HepG2 (cell line): ENCODE measurements around the gene ICAM2. TPM values are rescaled to one million over a fixed set of nuclear protein-coding genes. Genes with fewer than 3 reads are reported as not detected.

ENCODE experiments used
- ADNP ChIP-seq: sonication (generic); formaldehyde crosslinking; IDR thresholded peaks from 2 replicates; pipeline ENCODE4 v1.4.0; 2020; ENCODE audit warnings: missing genetic modification reagents
- BRD4 ChIP-seq: sonication (generic); formaldehyde crosslinking; IDR thresholded peaks from 2 replicates; pipeline ENCODE4 v1.4.0; 2020; ENCODE audit warnings: missing genetic modification reagents
- CENPBD1 ChIP-seq: sonication (generic); formaldehyde crosslinking; IDR thresholded peaks from 2 replicates; pipeline ENCODE4 v1.8.0; 2022; ENCODE audit warnings: missing genetic modification reagents, low read depth, mild to moderate bottlenecking, borderline replicate concordance
- FOXA3 ChIP-seq: IDR thresholded peaks from 2 replicates; pipeline ENCODE4 v1.6.1; 2016; ENCODE audit warnings: missing genetic modification reagents, missing compliant biosample characterization
- HBP1 ChIP-seq: IDR thresholded peaks from 2 replicates; pipeline ENCODE4 v1.6.1; 2016; ENCODE audit warnings: low read depth, control low read depth
- KDM3A ChIP-seq: IDR thresholded peaks from 2 replicates; pipeline ENCODE4 v1.6.1; 2018; ENCODE audit warnings: low read depth, missing compliant biosample characterization
- NCOA2 ChIP-seq: sonication (generic); formaldehyde crosslinking; IDR thresholded peaks from 2 replicates; pipeline ENCODE4 v1.8.0; 2022; ENCODE audit warnings: inconsistent platforms
- NFKBIZ ChIP-seq: IDR thresholded peaks from 2 replicates; pipeline ENCODE4 v1.6.1; 2018; ENCODE audit warnings: missing genetic modification reagents, missing compliant biosample characterization
- RCOR2 ChIP-seq: IDR thresholded peaks from 2 replicates; pipeline ENCODE4 v1.6.1; 2016; ENCODE audit warnings: missing biosample characterization, missing genetic modification reagents
- SMAD1 ChIP-seq: sonication (generic); formaldehyde crosslinking; IDR thresholded peaks from 2 replicates; pipeline ENCODE4 v1.4.0; 2020; ENCODE audit warnings: missing genetic modification reagents, low read depth, mild to moderate bottlenecking, borderline replicate concordance
- SMAD3 ChIP-seq: sonication (generic); formaldehyde crosslinking; IDR thresholded peaks from 2 replicates; pipeline ENCODE4 v1.4.0; 2020; ENCODE audit warnings: missing genetic modification reagents
- THYN1 ChIP-seq: sonication (generic); formaldehyde crosslinking; IDR thresholded peaks from 2 replicates; pipeline ENCODE4 v1.8.1; 2023; ENCODE audit warnings: low read depth, mild to moderate bottlenecking, moderate library complexity, missing genetic modification reagents, borderline replicate concordance
- ZFP37 ChIP-seq: sonication (generic); formaldehyde crosslinking; IDR thresholded peaks from 2 replicates; pipeline ENCODE4 v1.4.0; 2020; ENCODE audit warnings: missing genetic modification reagents, borderline replicate concordance
- ZKSCAN1 ChIP-seq: fragments of 150-350 bp; IDR thresholded peaks from 2 replicates; pipeline ENCODE4 v1.6.1; 2014; ENCODE audit warnings: low read length
- ZKSCAN5 ChIP-seq: sonication (generic); formaldehyde crosslinking; IDR thresholded peaks from 2 replicates; pipeline ENCODE4 v1.5.1; 2020; ENCODE audit warnings: mild to moderate bottlenecking, missing genetic modification reagents
- ZNF160 ChIP-seq: sonication (generic); formaldehyde crosslinking; IDR thresholded peaks from 2 replicates; pipeline ENCODE4 v1.8.0; 2022; ENCODE audit warnings: mild to moderate bottlenecking, inconsistent platforms, missing genetic modification reagents
- ZNF430 ChIP-seq: sonication (generic); formaldehyde crosslinking; IDR thresholded peaks from 2 replicates; pipeline ENCODE4 v1.9.0; 2021; ENCODE audit warnings: mild to moderate bottlenecking, missing genetic modification reagents
- ZNF550 ChIP-seq: sonication (generic); formaldehyde crosslinking; IDR thresholded peaks from 2 replicates; pipeline ENCODE4 v1.4.0; 2020; ENCODE audit warnings: mild to moderate bottlenecking, missing genetic modification reagents, borderline replicate concordance
- ZNF609 ChIP-seq: sonication (generic); formaldehyde crosslinking; IDR thresholded peaks from 2 replicates; pipeline ENCODE4 v1.4.0; 2020; ENCODE audit warnings: mild to moderate bottlenecking, missing genetic modification reagents, borderline replicate concordance
- ZNF644 ChIP-seq: IDR thresholded peaks from 2 replicates; pipeline ENCODE4 v1.6.1; 2016; ENCODE audit warnings: low read depth
- ZNF713 ChIP-seq: sonication (generic); formaldehyde crosslinking; IDR thresholded peaks from 2 replicates; pipeline ENCODE4 v1.4.0; 2020; ENCODE audit warnings: mild to moderate bottlenecking, missing genetic modification reagents
- ZSCAN31 ChIP-seq: sonication (generic); formaldehyde crosslinking; IDR thresholded peaks from 2 replicates; pipeline ENCODE4 v1.5.0; 2020; ENCODE audit warnings: low read depth, mild to moderate bottlenecking, missing genetic modification reagents
- polyA plus RNA-seq, 8 experiments: library from polyadenylated mRNA; depleted of rRNA in 3 of 8; stranded (reverse) in 7 of 8; unstranded in 1 of 8; fragments of >200 nt; fragmentation: Illumina TruSeq in 4 of 8; extraction: Trizol in 4 of 8; gene quantifications; 2 replicates each; pipeline versions ENCODE4 v1.2.1 to v1.2.3, GENCODE V29; 2011 to 2016; ENCODE audit warnings: low read depth in 4 of 8, missing spikeins in 1 of 8, mixed read lengths in 1 of 8; ENCODE audit not compliant: insufficient read depth in 1 of 8
- total RNA-seq, 5 experiments: library from RNA; depleted of rRNA; stranded (reverse); fragments of >200 nt; fragmentation: Illumina TruSeq; extraction: Trizol; gene quantifications; 2 replicates each; pipeline ENCODE4 v1.2.3, GENCODE V29; 2016; ENCODE audit warnings: low read depth in 1 of 5
- TF ChIP-seq, protein P1 (sequence below): sonication (generic); formaldehyde crosslinking; IDR thresholded peaks from 2 replicates; pipeline ENCODE4 v1.4.0; 2020; ENCODE audit warnings: missing genetic modification reagents, borderline replicate concordance

Gene ICAM2
- total and polyA plus RNA-seq, 2 of the 13 experiments (the other 11 are each of a cell fraction or from before 2014, with no cell fraction given) = 10.9 to 20.8 TPM

GRCh38 chr17:64007838-64008282 lies 12.6 kb downstream of the ICAM2 start (continued):
- TF ChIP-seq ZNF609 (CRISPR knock-in tag) (no peak), ZNF430 (0 out of 2 replicates have a peak, but pooled peaks have one; percentile 13), ZKSCAN1 (no peak), THYN1 (CRISPR knock-in tag) (no peak), NFKBIZ (CRISPR knock-in tag) (no peak), BRD4 (CRISPR knock-in tag) (no peak), SMAD1 (CRISPR knock-in tag) (no peak), CENPBD1 (no peak), ADNP (no peak), ZKSCAN5 (no peak), ZNF713 (CRISPR knock-in tag) (no peak), ZFP37 (CRISPR knock-in tag) (no peak), ZNF644 (CRISPR knock-in tag) (peak; percentile 76), ZNF550 (CRISPR knock-in tag) (no peak), ZNF160 (no peak), RCOR2 (CRISPR knock-in tag) (no peak; the same call in 1 of the 2 replicates), KDM3A (CRISPR knock-in tag) (no peak), HBP1 (no peak), FOXA3 (CRISPR knock-in tag) (peak; percentile 62), ZSCAN31 (CRISPR knock-in tag) (no peak), SMAD3 (CRISPR knock-in tag) (no peak), NCOA2 (CRISPR knock-in tag) (no peak)
- TF ChIP-seq, protein P1, sequence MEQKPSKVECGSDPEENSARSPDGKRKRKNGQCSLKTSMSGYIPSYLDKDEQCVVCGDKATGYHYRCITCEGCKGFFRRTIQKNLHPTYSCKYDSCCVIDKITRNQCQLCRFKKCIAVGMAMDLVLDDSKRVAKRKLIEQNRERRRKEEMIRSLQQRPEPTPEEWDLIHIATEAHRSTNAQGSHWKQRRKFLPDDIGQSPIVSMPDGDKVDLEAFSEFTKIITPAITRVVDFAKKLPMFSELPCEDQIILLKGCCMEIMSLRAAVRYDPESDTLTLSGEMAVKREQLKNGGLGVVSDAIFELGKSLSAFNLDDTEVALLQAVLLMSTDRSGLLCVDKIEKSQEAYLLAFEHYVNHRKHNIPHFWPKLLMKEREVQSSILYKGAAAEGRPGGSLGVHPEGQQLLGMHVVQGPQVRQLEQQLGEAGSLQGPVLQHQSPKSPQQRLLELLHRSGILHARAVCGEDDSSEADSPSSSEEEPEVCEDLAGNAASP = no peak; the same call in 1 of the 2 replicates
